Psoas muscle (tissue), 8 donors: ENCODE results near the gene MTPN. TPM values are rescaled to one million over a fixed set of nuclear protein-coding genes. Genes with fewer than 3 reads are reported as not detected.

Experiments
- ATAC-seq, 4 donors: fragments of 200-7000 bp; cut with Tn5 transposase; one replicate each; pipeline ENCODE4 v1.9.1; 2020; ENCODE audit warnings: moderate library complexity in 3 of 4, mild to moderate bottlenecking in 2 of 4
- DNase-seq, 2 donors: peaks; one replicate each; pipeline ENCODE4 v3.0.0-alpha.2; 2020
- H3K27ac ChIP-seq: fragments of 200-600 bp; one replicate; pipeline ENCODE4 v1.8.0; 2022
- H3K27me3 ChIP-seq, 3 donors: fragments of 200-600 bp in 1 of 3; one replicate each; pipeline versions ENCODE4 v1.6.1 to v1.8.0; 2013 to 2022; ENCODE audit warnings: low read length in 2 of 3, mild to moderate bottlenecking in 2 of 3, moderate library complexity in 1 of 3; ENCODE audit not compliant: insufficient read depth in 3 of 3
- H3K36me3 ChIP-seq, 2 donors: fragments of 200-600 bp in 1 of 2; one replicate each; pipeline versions ENCODE4 v1.6.1 to v1.8.0; 2013 to 2022; ENCODE audit warnings: low read depth in 1 of 2, mild to moderate bottlenecking in 1 of 2, moderate library complexity in 1 of 2; ENCODE audit not compliant: insufficient read depth in 1 of 2
- H3K4me1 ChIP-seq: fragments of 200-600 bp; one replicate; pipeline ENCODE4 v1.8.0; 2022
- H3K4me3 ChIP-seq: fragments of 200-600 bp; one replicate; pipeline ENCODE4 v1.8.0; 2022; ENCODE audit warnings: mild to moderate bottlenecking
- H3K9me3 ChIP-seq: fragments of 200-600 bp; one replicate; pipeline ENCODE4 v1.8.0; 2022
- WGBS, 3 donors: extraction: QIAGEN DNeasy Blood & Tissue Kit; methylation state at CpG; one replicate each; pipeline versions ENCODE4 v1.1.6 to v1.1.7; 2013; 5-methylcytosine and 5-hydroxymethylcytosine counted together
- intact Hi-C, 2 donors: fragments of 100-400 bp; cut with DNase I; formaldehyde crosslinking; loops; one replicate each; pipeline versions ENCODE4 v1.11.0 to v1.14.2; 2022
- polyA plus RNA-seq, 3 donors: library from polyadenylated mRNA; stranded (reverse); fragments of 200-250 nt; gene quantifications; one replicate each; pipeline ENCODE4 v1.2.3, GENCODE V29; 2013
- total RNA-seq, 4 donors: library from RNA; stranded (reverse); fragmentation: NEBNext Ultra II Directional in 2 of 4; extraction: Animal tissue kit (Norgen Biotek cat#: 25700) in 2 of 4; gene quantifications; one replicate each; pipeline versions ENCODE4 v1.2.1 to v1.2.4, GENCODE V29; 2021 to 2023
- TF ChIP-seq, protein P1 (sequence below): fragments of 200-600 bp; IDR thresholded peaks from one replicate; pipeline ENCODE4 v1.8.0; 2022; ENCODE audit warnings: antibody characterized with exemption
- donor health status: healthy with polysubstance abuse.
- donor health status: DM: no; HTN: no; CAD: no; lungs with moderate emphysema.
- donor health status: Bipolar disorder and iron deficiency.
- donor health status: healthy.
- donor health status: DM: yes; HTN: yes; CAD: no.
- donor health status: DM: no; HTN: no; CAD: no.
- donor health status: DM: no; HTN: no; CAD: no.
- donor health status: DM: yes; HTN: yes; CAD: no.

The MTPN gene
- total and polyA plus RNA-seq, 7 donors = 41.4 to 107 (median 62.4) TPM

DNA sequence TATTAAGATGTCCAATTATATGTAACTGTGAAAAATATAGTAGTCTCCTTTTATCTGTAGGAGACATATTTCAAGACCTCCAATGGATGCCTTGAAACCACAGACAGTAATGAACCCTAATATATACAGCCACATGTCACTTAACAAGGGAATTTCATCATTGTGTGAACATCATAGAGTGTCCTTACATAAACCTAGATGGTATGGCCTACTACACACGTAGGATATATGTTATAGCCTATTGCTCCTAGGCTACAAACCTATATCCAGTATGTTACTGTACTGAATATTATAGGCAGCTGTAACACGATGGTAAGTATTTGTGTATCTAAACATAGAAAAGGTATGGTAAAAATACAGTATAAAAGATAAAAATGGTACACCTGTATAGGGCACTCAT is 32.4 kb downstream of the MTPN start:
- 94 to 99% (median 96%) methylated on average over 2 of the region's 2 CpGs for WGBS, 3 donors
- peaks cover 56% of the 10 kb centered on the region for H3K4me1 ChIP-seq
- no peak overlapping the region for H3K4me3 ChIP-seq
- TF ChIP-seq, protein P1, sequence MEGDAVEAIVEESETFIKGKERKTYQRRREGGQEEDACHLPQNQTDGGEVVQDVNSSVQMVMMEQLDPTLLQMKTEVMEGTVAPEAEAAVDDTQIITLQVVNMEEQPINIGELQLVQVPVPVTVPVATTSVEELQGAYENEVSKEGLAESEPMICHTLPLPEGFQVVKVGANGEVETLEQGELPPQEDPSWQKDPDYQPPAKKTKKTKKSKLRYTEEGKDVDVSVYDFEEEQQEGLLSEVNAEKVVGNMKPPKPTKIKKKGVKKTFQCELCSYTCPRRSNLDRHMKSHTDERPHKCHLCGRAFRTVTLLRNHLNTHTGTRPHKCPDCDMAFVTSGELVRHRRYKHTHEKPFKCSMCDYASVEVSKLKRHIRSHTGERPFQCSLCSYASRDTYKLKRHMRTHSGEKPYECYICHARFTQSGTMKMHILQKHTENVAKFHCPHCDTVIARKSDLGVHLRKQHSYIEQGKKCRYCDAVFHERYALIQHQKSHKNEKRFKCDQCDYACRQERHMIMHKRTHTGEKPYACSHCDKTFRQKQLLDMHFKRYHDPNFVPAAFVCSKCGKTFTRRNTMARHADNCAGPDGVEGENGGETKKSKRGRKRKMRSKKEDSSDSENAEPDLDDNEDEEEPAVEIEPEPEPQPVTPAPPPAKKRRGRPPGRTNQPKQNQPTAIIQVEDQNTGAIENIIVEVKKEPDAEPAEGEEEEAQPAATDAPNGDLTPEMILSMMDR = no peak
- no peak for ATAC-seq
- peaks cover 0 to 13% of the 10 kb centered on the region in 2 donors for H3K36me3 ChIP-seq
- no peak overlapping the region for H3K27ac ChIP-seq
- intact Hi-C loops = no loop called here
- H3K9me3 ChIP-seq = no peaks in the 10 kb centered on the region
- H3K27me3 ChIP-seq = no peaks in the 10 kb centered on the region
- no peak for DNase-seq

DNA sequence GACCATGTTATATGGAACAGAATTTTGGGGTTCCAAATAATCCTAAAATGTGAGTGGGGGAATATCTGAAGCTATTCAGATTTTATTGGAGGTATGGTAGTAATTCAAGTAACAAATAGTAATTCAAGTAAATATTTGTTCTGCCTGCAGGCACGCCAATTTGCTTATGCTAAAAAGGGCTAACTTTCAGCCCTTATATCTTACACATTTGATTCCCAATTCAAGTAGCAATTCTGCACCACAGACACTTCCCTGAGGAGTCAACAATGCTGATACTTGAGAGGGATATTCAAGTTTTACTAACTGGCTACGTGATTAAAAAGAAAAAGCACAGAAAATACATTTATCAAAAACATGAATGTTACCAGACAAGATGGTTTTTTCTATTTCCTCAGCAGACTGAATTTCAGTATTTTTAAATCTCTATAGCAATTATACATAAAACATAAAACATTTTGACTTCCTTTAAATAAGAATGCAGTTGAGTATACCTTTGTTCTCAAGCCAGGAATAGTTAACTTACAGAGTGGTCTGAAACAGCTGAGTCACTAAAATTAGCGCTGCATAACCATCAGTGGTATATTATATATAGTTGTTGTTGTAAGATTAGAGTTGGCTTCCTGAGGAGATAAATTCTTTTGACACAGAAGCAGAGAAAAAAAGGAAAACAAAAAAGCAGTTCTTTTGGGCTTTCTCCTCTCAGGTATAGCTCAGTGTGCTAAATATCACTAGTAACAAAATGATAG is 33.9 kb downstream of the MTPN start:
- WGBS, 3 donors = 62 to 71% (median 70%) methylated on average over 3 of the region's 3 CpGs
- no peaks in the 10 kb centered on the region for H3K27me3 ChIP-seq
- no peaks in the 10 kb centered on the region for H3K9me3 ChIP-seq
- no peak for ATAC-seq
- H3K4me1 ChIP-seq = peaks cover 45% of the 10 kb centered on the region
- no peak for DNase-seq
- TF ChIP-seq, protein P1 = no peak
- intact Hi-C loops = no loop called here
- H3K4me3 ChIP-seq = no peak overlapping the region
- H3K27ac ChIP-seq = no peak overlapping the region
- no peaks in the 10 kb centered on the region for H3K36me3 ChIP-seq

DNA sequence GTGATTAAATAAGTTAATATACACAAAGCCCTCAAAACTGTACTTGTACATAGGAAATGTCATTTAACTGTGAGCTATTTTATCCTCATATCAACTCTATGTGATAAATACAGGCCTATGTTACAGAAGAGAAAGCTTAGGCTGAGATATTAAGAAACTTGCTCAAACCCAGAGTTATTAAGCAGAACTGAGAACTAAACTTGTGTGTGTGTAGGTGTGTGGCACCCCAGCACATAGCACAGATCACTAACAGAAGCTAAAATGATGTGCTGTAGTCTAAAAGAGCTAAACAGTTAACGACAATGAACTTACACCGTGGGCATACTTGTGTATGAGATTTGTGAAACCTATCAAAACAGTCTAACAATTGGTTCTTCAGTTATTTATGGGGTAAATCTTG is 34.5 kb downstream of the MTPN start:
- intact Hi-C loops = no loop called here
- TF ChIP-seq, protein P1 = no peak
- peaks cover 50% of the 10 kb centered on the region for H3K4me1 ChIP-seq
- H3K27me3 ChIP-seq = no peaks in the 10 kb centered on the region
- 87 to 96% (median 92%) methylated on average over 2 of the region's 2 CpGs for WGBS, 3 donors
- DNase-seq (no peak), ATAC-seq (no peak)
- H3K27ac ChIP-seq = no peak overlapping the region
- no peaks in the 10 kb centered on the region for H3K9me3 ChIP-seq
- no peak overlapping the region for H3K4me3 ChIP-seq
- H3K36me3 ChIP-seq = no peaks in the 10 kb centered on the region

DNA sequence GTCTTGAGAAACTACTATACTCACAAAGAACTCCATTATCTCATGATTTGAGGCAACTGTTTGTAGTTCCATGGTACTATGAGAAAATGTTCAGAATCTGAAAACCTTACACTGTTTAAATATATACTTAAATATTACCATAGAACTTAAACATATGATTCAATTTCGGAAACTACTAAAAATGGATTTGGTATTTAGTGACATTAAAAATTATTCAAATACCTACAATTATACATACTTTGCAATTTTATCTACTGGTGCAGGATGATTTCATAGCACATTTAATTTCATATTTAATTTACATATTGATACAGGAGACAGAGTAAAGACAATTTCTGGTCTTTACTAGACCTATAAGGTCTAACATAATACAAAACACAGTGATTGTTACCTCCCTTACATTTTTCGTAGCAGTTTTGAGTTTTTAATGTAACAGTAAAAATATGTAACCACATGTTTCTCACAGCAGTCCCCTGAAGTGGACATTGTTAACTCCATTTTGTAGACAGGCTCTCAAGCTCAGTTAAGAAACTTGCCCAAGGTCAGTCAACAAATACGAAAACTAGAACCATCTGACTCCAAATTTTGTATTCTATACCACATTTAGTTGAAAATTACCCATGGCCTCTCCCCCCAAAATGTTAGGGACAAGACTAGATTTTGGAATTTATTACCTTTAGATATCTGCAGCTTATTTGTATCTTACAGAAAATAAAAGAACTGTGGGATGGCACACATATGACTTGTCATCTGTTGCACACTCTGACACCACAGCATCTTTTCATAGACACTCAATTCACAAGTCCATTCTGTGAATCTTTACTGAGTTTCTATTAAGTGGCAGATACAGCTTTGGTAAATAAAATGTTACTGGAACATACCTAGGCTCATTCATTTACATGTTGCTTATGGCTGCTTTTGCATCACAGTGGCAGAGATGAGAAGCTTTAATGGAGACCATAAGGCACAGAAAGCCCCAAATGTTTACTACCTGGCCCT is 36.8 kb downstream of the MTPN start:
- H3K4me1 ChIP-seq = peaks cover 54% of the 10 kb centered on the region
- no peaks in the 10 kb centered on the region for H3K27me3 ChIP-seq
- no peak for DNase-seq
- H3K4me3 ChIP-seq = no peak overlapping the region
- TF ChIP-seq, protein P1 = no peak
- intact Hi-C loops = no loop called here
- H3K36me3 ChIP-seq = no peaks in the 10 kb centered on the region
- ATAC-seq = no peak
- no peak overlapping the region for H3K27ac ChIP-seq
- H3K9me3 ChIP-seq = no peaks in the 10 kb centered on the region
- 97 to 99% (median 98%) methylated on average over 3 of the region's 3 CpGs for WGBS, 3 donors
